Endothelial cell of umbilical vein (primary cell): Measurements from ENCODE around the gene MRPL4. TPM values are rescaled to one million over a fixed set of nuclear protein-coding genes. Genes with fewer than 3 reads are reported as not detected.

ENCODE experiments used
- BruUV-seq: library from RNA; stranded (reverse); fragments of 400-500 nt; replicated peaks from 2 replicates; lab custom pipeline; 2021; lab: Mats Ljungman, UMichigan
- CTCF ChIA-PET: fragments of 300-600, 350-600 bp; sonication (Branson Sonifier 250); formaldehyde crosslinking; loops from one replicate; lab custom pipeline; 2021; ENCODE audit warnings: antibody characterized with exemption, inconsistent platforms; lab: Charles Lee
- POLR2A ChIA-PET: fragments of 300-600, 350-600 bp; sonication (Branson Sonifier 250); formaldehyde crosslinking; loops from one replicate; lab custom pipeline; 2021; ENCODE audit warnings: antibody characterized with exemption, inconsistent platforms; lab: Charles Lee
- DNase-seq: peaks from one replicate; pipeline ENCODE4 v3.0.0-alpha.2; 2011; ENCODE audit warnings: low read depth, low spot score
- FAIRE-seq: peaks from 2 replicates; lab custom pipeline; 2011; peaks lifted over from hg19 to GRCh38; lab: Jason Lieb, UNC
- H2AFZ ChIP-seq: 2 replicates; pipeline ENCODE4 v1.6.0; 2012; ENCODE audit warnings: low read depth, low read length, control low read depth, inconsistent platforms
- H3K27ac ChIP-seq: 2 replicates; pipeline ENCODE4 v1.5.1; 2011; ENCODE audit warnings: low read depth, mild to moderate bottlenecking, control low read depth, low read length, moderate library complexity; ENCODE audit not compliant: insufficient read depth
- H3K27me3 ChIP-seq, 2 experiments: 2 replicates each; pipeline versions ENCODE4 v1.6.0 to v1.6.1; 2011; ENCODE audit warnings: low read length in 2 of 2, mixed read lengths in 1 of 2; ENCODE audit not compliant: control insufficient read depth in 2 of 2, insufficient read depth in 2 of 2
- H3K36me3 ChIP-seq, 2 experiments: 2 replicates in 1 of 2; 3 replicates in 1 of 2; pipeline ENCODE4 v1.5.1; 2011; ENCODE audit warnings: low read length in 2 of 2, mild to moderate bottlenecking in 1 of 2, moderate library complexity in 1 of 2; ENCODE audit not compliant: control insufficient read depth in 2 of 2, insufficient read depth in 2 of 2; ENCODE audit errors: extremely low read depth in 1 of 2
- H3K4me1 ChIP-seq: 3 replicates; pipeline ENCODE4 v1.5.1; 2011; ENCODE audit warnings: mild to moderate bottlenecking, low read length; ENCODE audit not compliant: control insufficient read depth, insufficient read depth; ENCODE audit errors: extremely low read depth
- H3K4me2 ChIP-seq: 2 replicates; pipeline ENCODE4 v1.6.1; 2011; ENCODE audit warnings: low read length, control low read depth, mixed read lengths; ENCODE audit not compliant: insufficient read depth
- H3K4me3 ChIP-seq, 3 experiments: fragments of 200-600 bp in 1 of 3; sonication (generic), shearing (Covaris generic) in 1 of 3; replicated peaks in 1 of 3; 2 replicates each; pipeline ENCODE4 v1.5.1; 2011 to 2016; ENCODE audit warnings: control low read depth in 3 of 3, low read length in 3 of 3, mild to moderate bottlenecking in 2 of 3, inconsistent platforms in 1 of 3, low read depth in 1 of 3, moderate library complexity in 1 of 3; ENCODE audit not compliant: insufficient read depth in 1 of 3
- H3K79me2 ChIP-seq: 2 replicates; pipeline ENCODE4 v1.6.0; 2012; ENCODE audit warnings: low read length, inconsistent platforms; ENCODE audit not compliant: control insufficient read depth, insufficient read depth
- H3K9ac ChIP-seq: replicated peaks from 2 replicates; pipeline ENCODE3; 2011; ENCODE audit warnings: low read length, control low read depth; ENCODE audit not compliant: insufficient read depth; ENCODE audit errors: extremely low read depth
- H3K9me1 ChIP-seq: replicated peaks from 3 replicates; pipeline ENCODE4 v1.6.0; 2011; ENCODE audit warnings: mild to moderate bottlenecking, low read length; ENCODE audit not compliant: control insufficient read depth, insufficient read depth; ENCODE audit errors: extremely low read depth
- H3K9me3 ChIP-seq: replicated peaks from 2 replicates; pipeline ENCODE4 v1.5.1; 2012; ENCODE audit warnings: low read length, inconsistent platforms; ENCODE audit not compliant: control insufficient read depth, insufficient read depth
- H4K20me1 ChIP-seq: replicated peaks from 2 replicates; pipeline ENCODE3; 2011; ENCODE audit warnings: mild to moderate bottlenecking, low read length; ENCODE audit not compliant: control insufficient read depth, insufficient read depth; ENCODE audit errors: extremely low read depth
- CTCF ChIP-seq, 2 donors: IDR thresholded peaks; 1 replicate in 1 of 2; 2 replicates in 1 of 2; pipeline ENCODE4 v1.5.1; 2011; ENCODE audit warnings: low read length in 2 of 2, mild to moderate bottlenecking in 2 of 2, moderate library complexity in 2 of 2, control low read depth in 1 of 2, inconsistent platforms in 1 of 2, low read depth in 1 of 2; ENCODE audit not compliant: insufficient read depth in 1 of 2; ENCODE audit errors: extremely low read depth in 1 of 2
- EZH2 ChIP-seq: IDR thresholded peaks from 2 replicates; pipeline ENCODE4 v1.6.1; 2012; ENCODE audit warnings: borderline replicate concordance, low read depth, mild to moderate bottlenecking, moderate library complexity, low read length, inconsistent platforms; ENCODE audit not compliant: severe bottlenecking
- GATA2 ChIP-seq: IDR thresholded peaks from 2 replicates; pipeline ENCODE4 v1.7.0; 2011; ENCODE audit warnings: low read depth, mild to moderate bottlenecking, moderate library complexity, mixed read lengths, low read length; ENCODE audit not compliant: insufficient read length, insufficient read depth
- JUN ChIP-seq: IDR thresholded peaks from 2 replicates; pipeline ENCODE4 v1.6.1; 2011; ENCODE audit warnings: borderline replicate concordance, low read depth; ENCODE audit not compliant: insufficient read length, insufficient read depth
- MYC ChIP-seq: IDR thresholded peaks from one replicate; pipeline ENCODE4 v1.6.1; 2011; ENCODE audit warnings: mild to moderate bottlenecking, low read depth, low read length
- POLR2A ChIP-seq: IDR thresholded peaks from 2 replicates; pipeline ENCODE4 v1.6.1; 2012; ENCODE audit warnings: low read depth, mild to moderate bottlenecking, control low read depth, low read length
- POLR2AphosphoS5 ChIP-seq: IDR thresholded peaks from 2 replicates; pipeline ENCODE4 v1.6.1; 2012; ENCODE audit warnings: low read depth, mild to moderate bottlenecking, control low read depth, low read length, moderate library complexity; ENCODE audit not compliant: insufficient read depth
- dilution Hi-C: fragments of 300-500 bp; cut with MboI; formaldehyde crosslinking; loops from one replicate; pipeline ENCODE4 v1.15.0; 2019; ENCODE audit warnings: low sequenced_read_pairs; ENCODE audit not compliant: extremely low pct_ligation_motif_present
- intact Hi-C: fragments of 100-400 bp; cut with micrococcal nuclease; formaldehyde crosslinking; loops from one replicate; pipeline ENCODE4 v1.10.0; 2022
- polyA plus RNA-seq, 4 experiments: library from polyadenylated mRNA; depleted of rRNA in 3 of 4; stranded (reverse) in 3 of 4; unstranded in 1 of 4; fragments of >200 nt; gene quantifications; 2 replicates each; pipeline versions ENCODE4 v1.2.1 to v1.2.3, GENCODE V29; 2011 to 2012; ENCODE audit warnings: missing spikeins in 1 of 4
- total RNA-seq: library from RNA; stranded (reverse); gene quantifications from 2 replicates; pipeline ENCODE4 v1.2.3, GENCODE V29; 2021
- TF ChIP-seq, protein P1 (sequence below): IDR thresholded peaks from 2 replicates; pipeline ENCODE4 v1.6.1; 2011; ENCODE audit not compliant: insufficient read depth, insufficient read length

MRPL4 gene
- total and polyA plus RNA-seq, 2 donors (not counting 3 experiments of a cell fraction or from before 2014, with no cell fraction given): 70.4 to 118 TPM

DNA sequence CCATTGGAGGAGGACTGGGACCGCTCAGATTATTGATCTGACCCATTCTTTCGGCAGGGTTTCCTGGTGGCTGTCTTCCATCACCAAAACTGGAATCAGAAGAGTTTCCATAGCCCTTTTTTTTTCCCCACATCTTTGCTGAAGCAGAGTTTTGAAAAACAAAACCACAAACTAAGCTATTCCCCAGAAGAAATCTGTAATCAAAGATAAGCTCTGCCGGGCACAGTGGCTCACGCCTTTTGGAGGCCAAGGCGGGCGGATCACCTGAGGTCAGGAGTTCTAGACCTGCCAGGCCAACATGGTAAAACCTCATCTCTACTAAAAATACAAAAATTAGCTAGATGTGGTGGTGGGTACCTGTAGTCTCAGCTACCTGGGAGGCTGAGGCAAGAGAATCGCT is 14.7 kb downstream of the MRPL4 start:
- POLR2A ChIA-PET: interaction anchor here (0.7 kb wide), 1 partner anchor 74 kb away, joined by 4 read pairs; no protein-coding TSS in a partner anchor

More for the DNA sequence above, 14.7 kb downstream of the MRPL4 start:
- Histone ChIP-seq H3K9ac (no peak overlapping the region), H3K9me3 (no peaks in the 10 kb centered on the region), H3K4me3 (no peak overlapping the region), H3K4me2 (no peak overlapping the region), H4K20me1 (no peaks in the 10 kb centered on the region), H3K79me2 (no peaks in the 10 kb centered on the region), H3K27me3 (no peaks in the 10 kb centered on the region), H3K27ac (no peak overlapping the region), H3K9me1 (no peaks in the 10 kb centered on the region), H3K36me3 (no peaks in the 10 kb centered on the region), H2AFZ (no peak overlapping the region), H3K4me1 (peaks cover 34% of the 10 kb centered on the region)
- TF ChIP-seq POLR2A (no peak), GATA2 (no peak), EZH2 (no peak), MYC (no peak), CTCF (IDR thresholded peaks at IDR 0.05; ENCODE audit: extremely low read depth in 1 of 2, insufficient read depth in 1 of 2, low read depth in 1 of 2, low read length in 2 of 2) (no peak), POLR2AphosphoS5 (no peak), JUN (no peak)
- TF ChIP-seq, protein P1, sequence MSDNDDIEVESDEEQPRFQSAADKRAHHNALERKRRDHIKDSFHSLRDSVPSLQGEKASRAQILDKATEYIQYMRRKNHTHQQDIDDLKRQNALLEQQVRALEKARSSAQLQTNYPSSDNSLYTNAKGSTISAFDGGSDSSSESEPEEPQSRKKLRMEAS: no peak
- CTCF ChIA-PET: interaction anchor here (0.8 to 9.0 kb wide), 5 partner anchors 8 to 137 kb away, joined by 3 to 411 read pairs (median 4); partner anchors contain the start of gene TYK2
- DNase-seq (no peak), FAIRE-seq (no peak)
- BruUV-seq: no TSS peak
- dilution Hi-C loops (no loop called here), intact Hi-C loops (no loop called here)
